ENCODE data around the gene NRP1. TPM values are rescaled to one million over a fixed set of nuclear protein-coding genes. Genes with fewer than 3 reads are reported as not detected.

NRP1 gene
- total and polyA plus RNA-seq, 2 donors (not counting 3 experiments of a cell fraction or from before 2014, with no cell fraction given): 122 to 306 TPM

DNA sequence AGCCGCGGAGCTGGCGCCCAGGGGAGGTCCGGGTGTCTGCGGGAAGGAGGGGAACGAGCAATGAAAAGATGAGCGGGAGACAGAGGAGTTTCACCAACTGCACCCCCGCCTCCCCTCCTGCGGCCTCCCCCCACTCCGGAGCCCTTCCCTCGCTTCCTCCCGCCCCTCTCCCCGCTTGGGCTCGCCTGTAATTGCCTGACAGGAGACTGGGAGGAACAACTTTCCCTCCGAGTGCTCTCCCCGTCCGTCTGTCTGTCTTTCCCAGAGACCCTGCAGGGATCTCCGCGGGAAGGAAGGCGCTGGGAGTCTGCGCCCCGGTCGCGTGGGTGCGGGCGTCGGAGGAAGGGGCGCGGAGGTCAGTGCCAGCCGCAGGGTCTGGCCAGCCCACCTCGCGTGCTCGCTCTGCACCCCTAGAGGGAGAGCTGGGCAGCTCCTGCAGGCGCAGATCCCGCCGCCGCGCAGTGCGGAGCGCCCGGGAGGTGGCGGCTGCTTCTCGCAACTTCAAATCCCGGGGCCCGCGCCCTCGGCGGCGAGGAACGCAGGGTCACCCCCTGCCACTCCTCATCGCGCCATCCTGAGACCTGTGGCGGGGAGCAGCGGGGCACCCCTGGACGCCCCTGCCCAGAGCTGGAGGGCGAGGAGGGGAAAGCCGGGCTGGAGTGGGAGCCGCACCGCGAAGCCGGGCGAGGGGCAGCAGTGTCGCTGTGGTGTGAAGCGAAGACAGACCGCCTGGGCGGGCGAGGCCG is 511 bp upstream of the NRP1 start:
- peaks cover 66% of the 10 kb centered on the region for H3K79me2 ChIP-seq (ENCODE audit: control insufficient read depth, insufficient read depth, low read length)
- DNase-seq (ENCODE audit: low read depth, low spot score): peak; percentile 91
- intact Hi-C loops (cut with micrococcal nuclease) (loop anchor here (1.0 to 10.0 kb wide), 9 partner anchors 172 to 1303 kb away; no protein-coding TSS in a partner anchor), dilution Hi-C loops (cut with MboI; ENCODE audit: extremely low pct_ligation_motif_present, low sequenced_read_pairs) (no loop called here)
- H3K4me2 ChIP-seq (ENCODE audit: insufficient read depth, low read length): peak overlapping the region; percentile 75
- H3K4me3 ChIP-seq (replicated peaks in 1 of 3; ENCODE audit: insufficient read depth in 1 of 3, low read depth in 1 of 3, low read length in 3 of 3): peak overlapping the region; percentile 90 to 100 (median 97)
- H4K20me1 ChIP-seq (replicated peaks; ENCODE audit: control insufficient read depth, extremely low read depth, insufficient read depth, low read length): no peaks in the 10 kb centered on the region
- FAIRE-seq: peak; percentile 48
- H3K27ac ChIP-seq (ENCODE audit: insufficient read depth, low read depth, low read length): peak overlapping the region; percentile 61
- peaks cover 32% of the 10 kb centered on the region for H3K4me1 ChIP-seq (ENCODE audit: control insufficient read depth, extremely low read depth, insufficient read depth, low read length)
- no peaks in the 10 kb centered on the region for H3K27me3 ChIP-seq (ENCODE audit: control insufficient read depth in 2 of 2, insufficient read depth in 2 of 2, low read length in 2 of 2)
- POLR2A ChIA-PET: interaction anchor here (0.7 kb wide), 2 partner anchors 172 to 1100 kb away, joined by 5 to 10 read pairs; no protein-coding TSS in a partner anchor
- peak overlapping the region; percentile 78 for H3K9ac ChIP-seq (replicated peaks; ENCODE audit: extremely low read depth, insufficient read depth, low read length)
- H3K9me3 ChIP-seq (replicated peaks; ENCODE audit: control insufficient read depth, insufficient read depth, low read length): no peaks in the 10 kb centered on the region
- peaks cover 0 to under 1% of the 10 kb centered on the region in 2 experiments for H3K36me3 ChIP-seq (ENCODE audit: control insufficient read depth in 2 of 2, extremely low read depth in 1 of 2, insufficient read depth in 2 of 2, low read length in 2 of 2)
- H3K9me1 ChIP-seq (replicated peaks; ENCODE audit: control insufficient read depth, extremely low read depth, insufficient read depth, low read length): no peaks in the 10 kb centered on the region
- H2AFZ ChIP-seq (ENCODE audit: low read depth, low read length): peak overlapping the region; percentile 77
- TF ChIP-seq FOS (IDR thresholded peaks at IDR 0.05; ENCODE audit: borderline replicate concordance, insufficient read depth, low read length) (no peak), MAX (IDR thresholded peaks at IDR 0.05; ENCODE audit: insufficient read depth, insufficient read length) (no peak), JUN (IDR thresholded peaks at IDR 0.05; ENCODE audit: borderline replicate concordance, insufficient read depth, insufficient read length, low read depth) (no peak), MYC (IDR thresholded peaks at IDR 0.05; ENCODE audit: low read depth, low read length) (no peak), EZH2 (IDR thresholded peaks at IDR 0.05; ENCODE audit: borderline replicate concordance, low read depth, low read length, severe bottlenecking) (no peak), POLR2A (IDR thresholded peaks at IDR 0.05; ENCODE audit: low read depth, low read length) (no peak), GATA2 (IDR thresholded peaks at IDR 0.05; ENCODE audit: insufficient read depth, insufficient read length, low read depth, low read length) (no peak), CTCF (IDR thresholded peaks at IDR 0.05; ENCODE audit: extremely low read depth in 1 of 2, insufficient read depth in 1 of 2, low read depth in 1 of 2, low read length in 2 of 2) (peak; percentile 57 to 75), POLR2AphosphoS5 (IDR thresholded peaks at IDR 0.05; ENCODE audit: insufficient read depth, low read depth, low read length) (peak; percentile 36)
- BruUV-seq (replicated peaks): no TSS peak
- CTCF ChIA-PET: interaction anchor here (0.6 to 6.2 kb wide), 27 partner anchors 30 to 1303 kb away, joined by 3 to 61 read pairs (median 3); no protein-coding TSS in a partner anchor

Data from endothelial cell of umbilical vein (primary cell).